Measurements from ENCODE around the gene DCN.

DNA sequence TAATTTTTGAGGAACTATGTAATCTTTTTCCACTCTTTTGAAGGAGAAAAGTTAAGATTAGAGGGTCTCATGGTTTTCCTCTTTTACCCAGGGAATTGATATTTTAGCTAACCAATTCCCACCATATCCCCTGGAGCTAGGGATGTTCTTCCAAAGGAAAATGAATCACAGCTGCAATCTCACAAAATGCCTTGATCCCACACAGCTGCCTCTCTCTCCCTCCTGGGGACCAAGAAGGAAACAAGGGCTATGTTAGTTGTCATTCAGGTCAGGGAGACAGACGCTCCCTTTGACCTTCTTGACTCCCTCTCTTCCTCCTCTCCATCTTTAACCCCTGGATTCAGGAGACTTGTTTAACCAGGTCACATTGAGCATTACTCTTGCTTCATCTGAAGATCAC, 9.5 kb downstream of the DCN start:
- no peak for TF ChIP-seq EZH2 (IDR thresholded peaks at IDR 0.05; ENCODE audit: insufficient read depth, poor library complexity, severe bottlenecking)
- TF ChIP-seq EZH2phosphoT487 (IDR thresholded peaks at IDR 0.05; ENCODE audit: insufficient read depth, low read depth), result no peak
